ENCODE data around the gene LRP1. TPM values are rescaled to one million over a fixed set of nuclear protein-coding genes. Genes with fewer than 3 reads are reported as not detected.

LRP1 gene
- total and polyA plus RNA-seq, 2 of the 4 experiments (the other 2 are of a cell fraction): 73.1 to 142 TPM

- Histone ChIP-seq H2AFZ (replicated peaks; ENCODE audit: low read length, poor library complexity) (no peak overlapping the region), H3K23ac (ENCODE audit: low read depth, low read length) (no peak overlapping the region), H3K27ac (ENCODE audit: insufficient read depth, low read length) (no peak overlapping the region), H2AK9ac (replicated peaks; ENCODE audit: low read depth, low read length, poor library complexity) (no peak overlapping the region), H2BK5ac (ENCODE audit: low read depth, low read length, poor library complexity, severe bottlenecking) (no peak overlapping the region), H3K36me3 (ENCODE audit: control insufficient read depth, insufficient read depth, low read length) (peaks cover 84% of the 10 kb centered on the region), H4K8ac (ENCODE audit: low read depth in 2 of 2, low read length in 2 of 2) (no peak overlapping the region), H2BK15ac (ENCODE audit: low read depth, low read length) (no peak overlapping the region), H3K9me3 (ENCODE audit: control insufficient read depth, insufficient read depth, low read length) (no peaks in the 10 kb centered on the region), H2AK5ac (ENCODE audit: low read depth, low read length) (no peak overlapping the region), H2BK20ac (ENCODE audit: low read depth, low read length) (no peak overlapping the region), H3K27me3 (ENCODE audit: control insufficient read depth, insufficient read depth, low read length) (no peaks in the 10 kb centered on the region), H3K4me1 (ENCODE audit: control insufficient read depth, insufficient read depth, low read length) (peaks cover 46% of the 10 kb centered on the region), H3K79me1 (ENCODE audit: low read depth in 1 of 2, low read length in 2 of 2) (peaks cover 61 to 96% of the 10 kb centered on the region in 2 experiments), H3K18ac (ENCODE audit: low read depth, low read length) (no peak overlapping the region), H3K9me1 (ENCODE audit: insufficient read depth, low read length) (peaks cover 41% of the 10 kb centered on the region), H3K4me3 (ENCODE audit: insufficient read depth, low read depth, low read length) (no peak overlapping the region), H3K14ac (replicated peaks; ENCODE audit: low read depth, low read length) (no peak overlapping the region), H4K20me1 (ENCODE audit: insufficient read depth, low read length) (peaks cover 91% of the 10 kb centered on the region), H2BK120ac (ENCODE audit: low read depth, low read length) (no peak overlapping the region), H4K5ac (ENCODE audit: low read depth, low read length) (no peak overlapping the region), H3K4ac (ENCODE audit: low read depth, low read length) (no peak overlapping the region), H3K9ac (ENCODE audit: low read depth, low read length) (no peak overlapping the region), H3K56ac (ENCODE audit: extremely low read depth, insufficient read depth, low read length) (no peak overlapping the region), H3K4me2 (ENCODE audit: low read depth, low read length) (no peak overlapping the region), H4K91ac (ENCODE audit: insufficient read depth, low read depth, low read length) (no peak overlapping the region)
- WGBS, 2 experiments (ENCODE audit: extremely low coverage in 2 of 2, insufficient read length in 1 of 2): 94% methylated on average over 5 of the region's 9 CpGs; no CpG with 5 or more reads in 1 of the 2 experiments
- CTCF ChIA-PET: no interaction called here
- no TSS peak for BruUV-seq (replicated peaks)
- dilution Hi-C loops (cut with HindIII; ENCODE audit: low sequenced_read_pairs, unreplicated experiment) (no loop called here), intact Hi-C loops (cut with micrococcal nuclease) (no loop called here), in situ Hi-C loops (cut with MboI; ENCODE audit: low sequenced_read_pairs) (no loop called here)
- POLR2A ChIA-PET (ENCODE audit: unreplicated experiment): no interaction called here
- DNase-seq (no peak), ATAC-seq (ENCODE audit: low read depth) (no peak)
- TF ChIP-seq RCOR1 (IDR thresholded peaks at IDR 0.05; ENCODE audit: insufficient replicate concordance, low read length): no peak
- no peak for TF ChIP-seq CHD1 (IDR thresholded peaks at IDR 0.05; ENCODE audit: low read depth, low read length)
- TF ChIP-seq, protein P1, sequence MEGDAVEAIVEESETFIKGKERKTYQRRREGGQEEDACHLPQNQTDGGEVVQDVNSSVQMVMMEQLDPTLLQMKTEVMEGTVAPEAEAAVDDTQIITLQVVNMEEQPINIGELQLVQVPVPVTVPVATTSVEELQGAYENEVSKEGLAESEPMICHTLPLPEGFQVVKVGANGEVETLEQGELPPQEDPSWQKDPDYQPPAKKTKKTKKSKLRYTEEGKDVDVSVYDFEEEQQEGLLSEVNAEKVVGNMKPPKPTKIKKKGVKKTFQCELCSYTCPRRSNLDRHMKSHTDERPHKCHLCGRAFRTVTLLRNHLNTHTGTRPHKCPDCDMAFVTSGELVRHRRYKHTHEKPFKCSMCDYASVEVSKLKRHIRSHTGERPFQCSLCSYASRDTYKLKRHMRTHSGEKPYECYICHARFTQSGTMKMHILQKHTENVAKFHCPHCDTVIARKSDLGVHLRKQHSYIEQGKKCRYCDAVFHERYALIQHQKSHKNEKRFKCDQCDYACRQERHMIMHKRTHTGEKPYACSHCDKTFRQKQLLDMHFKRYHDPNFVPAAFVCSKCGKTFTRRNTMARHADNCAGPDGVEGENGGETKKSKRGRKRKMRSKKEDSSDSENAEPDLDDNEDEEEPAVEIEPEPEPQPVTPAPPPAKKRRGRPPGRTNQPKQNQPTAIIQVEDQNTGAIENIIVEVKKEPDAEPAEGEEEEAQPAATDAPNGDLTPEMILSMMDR (conservative IDR thresholded peaks at IDR 0.05; ENCODE audit: low read depth, low read length): no peak
- no peak for TF ChIP-seq USF2 (IDR thresholded peaks at IDR 0.05; ENCODE audit: low read depth, low read length)
- TF ChIP-seq MAZ (IDR thresholded peaks at IDR 0.05; ENCODE audit: borderline replicate concordance, low read depth, low read length): no peak
- TF ChIP-seq NFE2L2 (IDR thresholded peaks at IDR 0.05; ENCODE audit: low read depth, low read length): no peak
- TF ChIP-seq RAD21 (IDR thresholded peaks at IDR 0.05; ENCODE audit: low read length): no peak
- TF ChIP-seq SMC3 (IDR thresholded peaks at IDR 0.05; ENCODE audit: low read depth, low read length): no peak
Measured at GRCh38 chr12:57142121-57142520, 13.8 kb downstream of the LRP1 start.

Data from IMR-90 (cell line).